ENCODE measurements around the gene POU3F1. TPM values are rescaled to one million over a fixed set of nuclear protein-coding genes. Genes with fewer than 3 reads are reported as not detected.
A peak's percentile ranks its signal among the peaks of the same experiment; 100 is the strongest.

The POU3F1 gene
- total RNA-seq, 1 experiment from 2014 or later = not detected

DNA sequence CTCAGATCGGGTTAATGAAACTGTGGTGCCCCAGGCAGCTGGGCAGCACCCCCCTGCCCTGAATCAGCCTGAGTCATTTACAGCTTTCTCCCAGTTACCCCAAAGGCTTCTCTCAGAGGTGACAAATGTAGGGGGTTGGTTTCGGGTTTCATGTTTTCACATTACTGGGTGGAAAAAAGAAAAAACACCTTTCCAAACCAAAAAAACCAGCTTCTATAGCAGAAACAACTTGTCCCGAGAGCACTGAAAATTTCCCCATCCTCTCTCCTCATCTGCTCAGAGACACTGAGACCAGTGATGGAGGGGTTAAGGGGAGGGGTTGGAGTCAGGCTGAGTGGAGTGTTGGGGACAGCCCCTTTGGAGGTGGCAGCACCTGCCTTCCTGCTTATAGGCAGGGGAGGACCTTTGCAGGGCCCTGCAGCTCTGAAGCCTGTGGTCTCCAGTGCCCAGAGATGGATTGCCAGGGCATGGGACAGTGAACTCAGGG, 18.4 kb downstream of the POU3F1 start:
- no peak overlapping the region for H3K4me3 Mint-ChIP-seq (ENCODE audit: low read depth, unreplicated experiment)
- H3K36me3 Mint-ChIP-seq (ENCODE audit: insufficient read depth, unreplicated experiment) = peaks cover 18% of the 10 kb centered on the region
- TF ChIP-seq, protein P1, sequence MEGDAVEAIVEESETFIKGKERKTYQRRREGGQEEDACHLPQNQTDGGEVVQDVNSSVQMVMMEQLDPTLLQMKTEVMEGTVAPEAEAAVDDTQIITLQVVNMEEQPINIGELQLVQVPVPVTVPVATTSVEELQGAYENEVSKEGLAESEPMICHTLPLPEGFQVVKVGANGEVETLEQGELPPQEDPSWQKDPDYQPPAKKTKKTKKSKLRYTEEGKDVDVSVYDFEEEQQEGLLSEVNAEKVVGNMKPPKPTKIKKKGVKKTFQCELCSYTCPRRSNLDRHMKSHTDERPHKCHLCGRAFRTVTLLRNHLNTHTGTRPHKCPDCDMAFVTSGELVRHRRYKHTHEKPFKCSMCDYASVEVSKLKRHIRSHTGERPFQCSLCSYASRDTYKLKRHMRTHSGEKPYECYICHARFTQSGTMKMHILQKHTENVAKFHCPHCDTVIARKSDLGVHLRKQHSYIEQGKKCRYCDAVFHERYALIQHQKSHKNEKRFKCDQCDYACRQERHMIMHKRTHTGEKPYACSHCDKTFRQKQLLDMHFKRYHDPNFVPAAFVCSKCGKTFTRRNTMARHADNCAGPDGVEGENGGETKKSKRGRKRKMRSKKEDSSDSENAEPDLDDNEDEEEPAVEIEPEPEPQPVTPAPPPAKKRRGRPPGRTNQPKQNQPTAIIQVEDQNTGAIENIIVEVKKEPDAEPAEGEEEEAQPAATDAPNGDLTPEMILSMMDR (IDR thresholded peaks at IDR 0.05; ENCODE audit: unreplicated experiment) = no peak
- H3K4me1 Mint-ChIP-seq (ENCODE audit: low read depth, unreplicated experiment) = no peaks in the 10 kb centered on the region
- intact Hi-C loops (cut with micrococcal nuclease; ENCODE audit: unreplicated experiment) = no loop called here
- no peaks in the 10 kb centered on the region for H3K9me3 Mint-ChIP-seq (ENCODE audit: low read depth, unreplicated experiment)
- H3K27me3 Mint-ChIP-seq (ENCODE audit: unreplicated experiment) = no peaks in the 10 kb centered on the region
- no peak for DNase-seq
- CTCF ChIA-PET = no interaction called here
- BruUV-seq (replicated peaks) = no TSS peak
- no peak overlapping the region for H3K27ac Mint-ChIP-seq (ENCODE audit: unreplicated experiment)

DNA sequence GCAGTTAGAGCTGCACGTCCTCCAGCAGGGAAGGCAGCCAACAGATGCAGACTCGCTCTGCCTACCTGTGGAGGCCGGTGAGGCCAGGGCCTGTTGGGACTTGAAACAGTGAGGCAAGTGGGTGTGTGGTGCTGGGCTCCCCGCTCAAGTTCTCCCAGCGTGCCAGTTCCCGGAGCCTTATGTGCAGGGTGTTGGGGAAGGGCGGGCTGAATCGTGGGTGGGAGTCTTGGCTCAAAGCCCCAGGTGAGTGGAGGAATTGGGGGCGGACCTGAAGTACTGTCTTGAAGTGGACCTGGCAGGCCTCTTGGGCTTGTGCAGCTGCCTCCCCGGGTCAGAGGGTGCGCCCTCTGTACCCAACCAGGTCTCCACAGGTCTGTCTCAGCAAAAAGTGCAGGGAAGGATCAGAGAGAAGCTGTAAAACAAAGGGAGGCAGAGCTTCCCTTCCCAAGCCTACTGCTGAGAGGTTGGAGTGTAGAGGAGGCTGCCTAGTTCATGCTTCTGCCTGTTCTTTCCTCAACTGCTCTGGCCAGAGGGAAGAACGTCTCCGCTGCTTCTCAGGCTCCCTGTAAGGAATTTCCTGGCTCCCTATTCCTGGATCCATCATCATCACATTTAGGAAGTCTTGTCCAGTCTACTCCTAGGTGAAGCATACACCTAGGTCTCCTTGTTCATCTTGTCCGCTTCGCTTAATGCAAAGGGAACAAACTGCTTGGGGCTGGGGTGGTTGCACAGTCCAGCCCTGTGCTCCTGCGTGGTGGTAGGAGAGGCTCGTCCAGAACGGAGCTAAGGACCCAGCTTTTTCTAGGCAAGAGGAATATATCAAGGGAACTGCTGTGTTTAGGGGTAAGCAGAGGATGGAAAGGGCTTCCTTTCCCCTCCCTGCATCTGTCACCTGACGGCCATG, 19.1 kb downstream of the POU3F1 start:
- DNase-seq = no peak
- CTCF ChIA-PET = interaction anchor here (0.6 to 1.5 kb wide), 2 partner anchors 13 to 795 kb away, joined by 4 read pairs; no protein-coding TSS in a partner anchor
- H3K27ac Mint-ChIP-seq (ENCODE audit: unreplicated experiment) = no peak overlapping the region

DNA sequence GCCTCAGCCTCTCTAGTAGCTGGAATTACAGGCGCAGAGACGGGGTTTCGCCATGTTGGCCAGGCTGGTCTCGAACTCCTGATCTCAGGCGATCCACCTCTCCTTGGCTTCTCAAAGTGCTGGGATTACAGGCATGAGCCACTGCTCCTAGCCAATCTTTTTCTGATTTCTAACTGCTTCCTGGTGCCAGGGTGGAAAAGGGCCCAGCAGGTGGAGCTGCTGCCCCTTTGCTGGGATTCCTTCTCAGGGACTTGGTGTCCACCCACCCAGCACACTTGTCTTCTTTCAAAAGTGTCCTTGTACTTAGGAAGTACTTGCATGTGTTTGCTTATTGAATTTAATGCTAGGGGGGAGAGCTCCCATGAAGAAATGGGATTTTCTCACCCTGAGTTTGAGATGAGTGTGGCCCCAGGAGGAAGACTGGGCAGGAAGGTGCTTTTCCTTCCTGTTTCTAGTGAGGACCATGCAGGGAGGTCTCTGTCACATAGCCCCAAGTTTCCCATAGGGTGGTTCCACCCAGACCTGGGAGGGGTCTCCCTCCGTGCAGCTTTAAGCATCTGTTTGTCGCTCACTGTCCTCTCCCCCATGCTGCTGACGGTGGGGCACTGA, 19.9 kb downstream of the POU3F1 start:
- H3K27ac Mint-ChIP-seq (ENCODE audit: unreplicated experiment) = no peak overlapping the region
- no TSS peak for BruUV-seq (replicated peaks)

More for the DNA sequence above, 19.1 kb downstream of the POU3F1 start:
- no TSS peak for BruUV-seq (replicated peaks)
- TF ChIP-seq, protein P1 (IDR thresholded peaks at IDR 0.05; ENCODE audit: unreplicated experiment) = no peak
- Mint-ChIP-seq H3K4me1 (ENCODE audit: low read depth, unreplicated experiment) (no peaks in the 10 kb centered on the region), H3K36me3 (ENCODE audit: insufficient read depth, unreplicated experiment) (peaks cover 24% of the 10 kb centered on the region), H3K9me3 (ENCODE audit: low read depth, unreplicated experiment) (no peaks in the 10 kb centered on the region), H3K4me3 (ENCODE audit: low read depth, unreplicated experiment) (no peak overlapping the region), H3K27me3 (ENCODE audit: unreplicated experiment) (no peaks in the 10 kb centered on the region)
- intact Hi-C loops (cut with micrococcal nuclease; ENCODE audit: unreplicated experiment) = loop anchor here (2.0 kb wide), 1 partner anchor 807 kb away; no protein-coding TSS in a partner anchor

DNA sequence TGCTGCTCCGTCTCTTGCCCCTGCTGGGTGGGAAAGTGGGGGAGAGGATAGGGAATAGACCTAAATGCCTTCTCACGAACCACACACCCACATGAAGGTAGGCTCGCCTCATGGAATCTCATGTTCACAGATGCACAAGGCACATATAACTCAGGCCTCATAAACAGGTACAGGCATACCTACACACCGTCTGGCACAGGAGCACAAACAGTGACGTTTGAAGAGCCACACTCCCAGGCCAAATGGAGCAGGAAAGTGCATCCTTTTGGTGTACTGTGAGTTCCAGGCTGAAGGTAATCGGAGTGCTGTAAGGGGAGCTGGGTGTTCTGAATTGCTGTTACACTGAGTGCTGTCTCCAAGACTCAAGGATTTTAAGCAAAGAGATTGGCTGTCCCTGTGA, 20.9 kb downstream of the POU3F1 start:
- Mint-ChIP-seq H3K4me3 (ENCODE audit: low read depth, unreplicated experiment) (no peak overlapping the region), H3K27ac (ENCODE audit: unreplicated experiment) (no peak overlapping the region), H3K9me3 (ENCODE audit: low read depth, unreplicated experiment) (no peaks in the 10 kb centered on the region), H3K4me1 (ENCODE audit: low read depth, unreplicated experiment) (no peaks in the 10 kb centered on the region), H3K36me3 (ENCODE audit: insufficient read depth, unreplicated experiment) (peaks cover 29% of the 10 kb centered on the region), H3K27me3 (ENCODE audit: unreplicated experiment) (no peaks in the 10 kb centered on the region)
- TF ChIP-seq, protein P1 (IDR thresholded peaks at IDR 0.05; ENCODE audit: unreplicated experiment) = no peak
- CTCF ChIA-PET = interaction anchor here (1.4 to 1.5 kb wide), 2 partner anchors 11 to 810 kb away, joined by 4 read pairs; no protein-coding TSS in a partner anchor
- BruUV-seq (replicated peaks) = no TSS peak
- intact Hi-C loops (cut with micrococcal nuclease; ENCODE audit: unreplicated experiment) = loop anchor here (2.0 kb wide), 1 partner anchor 809 kb away; no protein-coding TSS in a partner anchor
- DNase-seq = no peak

More for the DNA sequence above, 19.9 kb downstream of the POU3F1 start:
- CTCF ChIA-PET = interaction anchor here (0.6 to 1.5 kb wide), 3 partner anchors 12 to 809 kb away, joined by 4 read pairs; no protein-coding TSS in a partner anchor
- Mint-ChIP-seq H3K9me3 (ENCODE audit: low read depth, unreplicated experiment) (no peaks in the 10 kb centered on the region), H3K4me3 (ENCODE audit: low read depth, unreplicated experiment) (no peak overlapping the region), H3K4me1 (ENCODE audit: low read depth, unreplicated experiment) (no peaks in the 10 kb centered on the region), H3K27me3 (ENCODE audit: unreplicated experiment) (no peaks in the 10 kb centered on the region), H3K36me3 (ENCODE audit: insufficient read depth, unreplicated experiment) (peaks cover 29% of the 10 kb centered on the region)
- peak; percentile 63 for DNase-seq
- TF ChIP-seq, protein P1 (IDR thresholded peaks at IDR 0.05; ENCODE audit: unreplicated experiment) = peak; percentile 63
- intact Hi-C loops (cut with micrococcal nuclease; ENCODE audit: unreplicated experiment) = loop anchor here (2.0 kb wide), 1 partner anchor 808 kb away; no protein-coding TSS in a partner anchor
